ENCODE measurements around the gene GMEB2. TPM values are rescaled to one million over a fixed set of nuclear protein-coding genes. Genes with fewer than 3 reads are reported as not detected.

The GMEB2 gene
- total RNA-seq, 1 donor = 7.4 TPM

- TF ChIP-seq, protein P1, sequence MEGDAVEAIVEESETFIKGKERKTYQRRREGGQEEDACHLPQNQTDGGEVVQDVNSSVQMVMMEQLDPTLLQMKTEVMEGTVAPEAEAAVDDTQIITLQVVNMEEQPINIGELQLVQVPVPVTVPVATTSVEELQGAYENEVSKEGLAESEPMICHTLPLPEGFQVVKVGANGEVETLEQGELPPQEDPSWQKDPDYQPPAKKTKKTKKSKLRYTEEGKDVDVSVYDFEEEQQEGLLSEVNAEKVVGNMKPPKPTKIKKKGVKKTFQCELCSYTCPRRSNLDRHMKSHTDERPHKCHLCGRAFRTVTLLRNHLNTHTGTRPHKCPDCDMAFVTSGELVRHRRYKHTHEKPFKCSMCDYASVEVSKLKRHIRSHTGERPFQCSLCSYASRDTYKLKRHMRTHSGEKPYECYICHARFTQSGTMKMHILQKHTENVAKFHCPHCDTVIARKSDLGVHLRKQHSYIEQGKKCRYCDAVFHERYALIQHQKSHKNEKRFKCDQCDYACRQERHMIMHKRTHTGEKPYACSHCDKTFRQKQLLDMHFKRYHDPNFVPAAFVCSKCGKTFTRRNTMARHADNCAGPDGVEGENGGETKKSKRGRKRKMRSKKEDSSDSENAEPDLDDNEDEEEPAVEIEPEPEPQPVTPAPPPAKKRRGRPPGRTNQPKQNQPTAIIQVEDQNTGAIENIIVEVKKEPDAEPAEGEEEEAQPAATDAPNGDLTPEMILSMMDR (IDR thresholded peaks at IDR 0.05; ENCODE audit: insufficient read depth, low read length) = no peak
- H3K4me3 ChIP-seq (ENCODE audit: low read depth, low read length) = no peak overlapping the region
- DNase-seq (ENCODE audit: low read depth) = no peak
Observed at GRCh38 chr20:63543733-63544132, 83.2 kb downstream of the GMEB2 start.

DNA sequence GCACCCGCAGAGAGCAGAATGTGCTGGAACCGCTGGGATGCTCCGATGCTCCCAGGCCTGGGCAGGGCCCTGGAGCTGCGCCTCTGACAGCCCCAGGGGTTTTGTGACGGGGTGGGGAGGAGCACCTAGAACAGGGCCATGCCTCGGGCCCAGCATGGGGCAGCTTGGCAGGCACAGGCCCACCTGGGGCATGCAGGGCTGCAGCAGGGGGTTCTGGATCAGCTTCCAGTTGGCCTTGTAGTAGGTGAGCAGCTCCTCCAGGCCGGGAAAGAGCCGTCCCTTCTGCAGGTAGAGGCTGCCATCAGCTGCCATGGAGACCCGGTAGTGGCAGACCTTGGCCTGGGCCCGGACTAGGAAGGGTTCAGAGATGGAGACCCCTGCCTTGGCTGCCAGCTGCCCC lies 83.8 kb downstream of the GMEB2 start:
- H3K4me3 ChIP-seq (ENCODE audit: low read depth, low read length) = no peak overlapping the region
- TF ChIP-seq, protein P1 (IDR thresholded peaks at IDR 0.05; ENCODE audit: insufficient read depth, low read length) = no peak
- no peak for DNase-seq (ENCODE audit: low read depth)

- no peak overlapping the region for H3K4me3 ChIP-seq (ENCODE audit: low read depth, low read length)
- no peak for DNase-seq (ENCODE audit: low read depth)
- TF ChIP-seq, protein P1 (IDR thresholded peaks at IDR 0.05; ENCODE audit: insufficient read depth, low read length) = no peak
Observed at GRCh38 chr20:63542696-63543095, 84.2 kb downstream of the GMEB2 start.

- TF ChIP-seq, protein P1 (IDR thresholded peaks at IDR 0.05; ENCODE audit: insufficient read depth, low read length) = no peak
- H3K4me3 ChIP-seq (ENCODE audit: low read depth, low read length) = no peak overlapping the region
- DNase-seq (ENCODE audit: low read depth) = no peak
Observed at GRCh38 chr20:63542031-63542559, 84.8 kb downstream of the GMEB2 start.

- no peak for DNase-seq (ENCODE audit: low read depth)
- no peak overlapping the region for H3K4me3 ChIP-seq (ENCODE audit: low read depth, low read length)
- TF ChIP-seq, protein P1 (IDR thresholded peaks at IDR 0.05; ENCODE audit: insufficient read depth, low read length) = no peak
Observed at GRCh38 chr20:63541371-63541770, 85.5 kb downstream of the GMEB2 start.

DNA sequence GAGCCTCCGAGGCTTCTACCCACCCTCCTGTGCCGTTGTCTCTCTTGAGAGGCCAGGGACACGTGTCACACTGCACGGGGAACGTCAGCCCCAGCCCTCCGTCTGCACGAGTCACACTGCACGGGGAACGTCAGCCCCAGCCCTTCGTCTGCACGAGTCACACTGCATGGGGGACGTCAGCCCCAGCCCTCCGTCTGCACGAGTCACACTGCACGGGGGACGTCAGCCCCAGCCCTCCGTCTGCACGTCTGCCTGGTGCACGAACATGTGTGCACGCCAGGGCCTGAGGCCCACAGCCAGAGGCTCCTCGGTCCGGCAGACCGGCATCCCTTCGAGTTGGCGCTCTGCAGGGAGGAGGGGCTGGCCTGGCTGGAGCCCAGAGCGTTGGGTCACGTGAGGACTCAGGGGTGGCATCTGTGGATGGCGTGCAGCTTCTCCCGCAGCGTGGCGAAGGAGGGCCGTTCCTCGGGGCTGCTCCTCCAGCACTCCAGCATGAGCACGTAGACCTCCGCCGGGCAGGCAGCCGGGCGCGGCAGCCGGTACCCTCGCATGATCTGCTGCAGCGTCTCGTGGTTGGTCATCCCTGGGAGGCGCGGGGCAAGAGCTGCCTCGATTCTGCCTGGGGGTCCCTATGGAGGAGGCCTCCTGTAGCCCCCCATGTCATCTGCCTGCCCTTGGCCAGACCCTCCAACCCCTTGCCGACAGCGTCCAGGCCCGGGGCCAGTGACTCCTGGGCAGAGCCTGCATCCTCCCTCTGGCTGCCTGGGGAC lies 86.3 kb downstream of the GMEB2 start:
- TF ChIP-seq, protein P1 (IDR thresholded peaks at IDR 0.05; ENCODE audit: insufficient read depth, low read length) = no peak
- no peak overlapping the region for H3K4me3 ChIP-seq (ENCODE audit: low read depth, low read length)
- DNase-seq (ENCODE audit: low read depth) = peak; percentile 8

All from fibroblast of the aortic adventitia (primary cell).